Melanocyte of skin (primary cell): ENCODE data around the gene FGF12. TPM values are rescaled to one million over a fixed set of nuclear protein-coding genes. Genes with fewer than 3 reads are reported as not detected.

ENCODE experiments used
- small RNA-seq, 2 donors: library from RNA; depleted of rRNA; stranded (forward); fragments of <200 nt; gene quantifications; one replicate each; pipeline ENCODE3, GENCODE V24; 2012
- total RNA-seq, 2 donors: library from RNA; depleted of rRNA; stranded (reverse); fragments of >200 nt; gene quantifications; 2 replicates each; pipeline ENCODE4 v1.2.3, GENCODE V29; 2012

Gene FGF12
- under 1 TPM in 1 of 2 donors, not detected in 1; 0.69 TPM for total RNA-seq

GRCh38 chr3:192727032-192727847 lies at the start of gene FGF12:
Gene FGF12 (minus strand): TSS chr3:192727541.

Small RNA genes lying within 50 kb of the gene (small RNA-seq; reads per million reads assigned to genes)
- gene RF01210 (0 to 0.04 reads per million in 2 donors), gene RNU1-20P (0.39 to 0.41 reads per million in 2 donors)

Other genes starting within 250 kb of the FGF12 start
- 1 to 10 TPM; 1.4 to 2.7 TPM for gene MB21D2, start 190.3 kb upstream of the FGF12 start, total RNA-seq